T-helper 2 cell treated with Interferon-gamma antibody and Interleukin-4, amounts not matched to agents 100 ng/mL and 5 ng/mL, for 36 hours (primary cell): ENCODE measurements around the gene BOLA2. TPM values are rescaled to one million over a fixed set of nuclear protein-coding genes. Genes with fewer than 3 reads are reported as not detected.
"Not testable (repeated sequence)": the region's sequence is repeated elsewhere in the genome, so short reads cannot be mapped to it uniquely, and the experiment has no call there.

Source experiments
- intact Hi-C: fragments of 100-400 bp; cut with micrococcal nuclease; formaldehyde crosslinking; loops from one replicate; pipeline ENCODE4 v1.15.1; 2023
- total RNA-seq: library from RNA; stranded (reverse); gene quantifications from 2 replicates; pipeline ENCODE4 v1.2.3, GENCODE V29; 2022

Gene BOLA2
- 13.0 and 15.1 TPM in 2 replicates for total RNA-seq

DNA sequence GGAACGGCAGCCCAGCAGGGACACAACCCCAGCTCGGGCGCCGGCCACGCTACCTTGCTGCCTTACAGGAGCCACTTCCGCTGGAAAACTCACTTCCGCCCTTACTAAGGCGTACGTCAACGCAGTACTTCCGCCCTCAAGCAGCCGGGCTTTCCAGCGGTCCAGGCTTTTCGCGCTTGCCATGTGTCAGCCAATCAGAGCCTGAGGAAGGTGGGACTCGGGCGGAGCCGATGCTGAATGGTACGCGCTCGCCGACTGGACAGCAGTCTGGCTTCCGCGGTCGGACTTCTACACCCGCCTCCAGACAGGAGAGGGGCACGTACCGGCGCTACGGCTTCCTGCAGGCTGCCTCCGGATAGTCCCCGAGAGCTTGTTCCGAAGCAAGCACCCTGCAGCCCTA lies at the start of gene BOLA2, which contains the start of gene SLX1B:
Gene BOLA2, minus strand, starts transcription at position 83 of the 400 bp plus-strand sequence. CDS start 98 bp downstream, outside the sequence.
Gene SLX1B, plus strand, starts transcription at position 265 of the 400 bp plus-strand sequence.
- intact Hi-C loops = not testable (repeated sequence)

DNA sequence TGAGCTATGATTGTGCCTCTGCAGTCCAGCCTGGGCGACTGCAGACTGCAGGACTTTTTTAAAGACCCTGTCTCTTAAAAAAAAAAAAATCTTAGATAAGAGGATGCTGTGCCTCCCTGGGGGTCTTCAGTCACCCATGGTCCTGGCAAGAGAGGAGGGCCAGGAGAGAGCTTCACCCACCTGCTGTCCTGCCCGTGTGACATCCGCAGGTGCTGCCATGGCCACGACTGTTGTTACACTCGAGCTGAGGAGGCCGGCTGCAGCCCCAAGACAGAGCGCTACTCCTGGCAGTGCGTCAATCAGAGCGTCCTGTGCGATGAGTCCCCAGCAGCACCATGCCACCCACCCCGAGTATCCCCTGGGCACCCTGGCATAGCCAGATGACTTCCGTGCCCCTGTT lies 28.1 kb upstream of the BOLA2 start:
- intact Hi-C loops = not testable (repeated sequence)

DNA sequence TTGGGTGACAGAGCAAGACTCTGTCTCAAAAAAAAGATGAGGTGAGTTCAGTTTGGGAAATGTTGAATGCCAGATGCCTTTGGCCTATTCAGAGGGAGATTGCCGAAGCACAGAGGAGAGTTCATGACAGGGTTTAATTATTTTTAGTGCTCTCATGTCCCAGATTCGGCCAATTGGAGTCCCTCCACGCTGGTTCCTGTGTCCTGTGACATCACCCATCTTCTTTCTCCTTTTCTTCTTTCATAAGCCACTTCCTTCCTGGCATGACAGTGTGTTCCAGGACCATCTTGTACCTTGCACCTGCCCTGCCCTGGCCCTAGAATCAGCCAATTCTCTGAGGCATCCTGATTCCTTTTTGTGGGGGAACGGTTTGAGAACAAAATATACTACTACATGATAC lies 17.9 kb upstream of the BOLA2 start:
- intact Hi-C loops = not testable (repeated sequence)

DNA sequence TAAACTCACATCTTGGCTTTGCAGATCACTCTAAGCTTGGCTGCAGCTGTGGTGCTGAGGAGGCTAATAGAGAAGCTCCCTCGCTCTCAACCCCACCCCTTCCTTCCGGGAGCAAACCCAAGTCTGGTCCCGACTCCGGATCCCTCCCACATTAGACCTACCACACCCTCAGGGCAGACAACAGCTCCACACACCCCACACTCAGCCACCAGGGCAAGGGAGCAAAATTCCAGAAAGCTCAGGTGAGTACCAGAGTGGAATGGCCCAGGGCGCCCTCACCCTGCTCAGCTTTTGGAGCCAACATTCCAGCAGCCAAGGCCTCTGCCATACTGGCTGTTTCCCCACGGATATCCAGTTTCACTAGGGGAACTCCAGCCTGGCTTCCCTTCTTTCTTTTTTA lies 15.5 kb upstream of the BOLA2 start:
- intact Hi-C loops = not testable (repeated sequence)

DNA sequence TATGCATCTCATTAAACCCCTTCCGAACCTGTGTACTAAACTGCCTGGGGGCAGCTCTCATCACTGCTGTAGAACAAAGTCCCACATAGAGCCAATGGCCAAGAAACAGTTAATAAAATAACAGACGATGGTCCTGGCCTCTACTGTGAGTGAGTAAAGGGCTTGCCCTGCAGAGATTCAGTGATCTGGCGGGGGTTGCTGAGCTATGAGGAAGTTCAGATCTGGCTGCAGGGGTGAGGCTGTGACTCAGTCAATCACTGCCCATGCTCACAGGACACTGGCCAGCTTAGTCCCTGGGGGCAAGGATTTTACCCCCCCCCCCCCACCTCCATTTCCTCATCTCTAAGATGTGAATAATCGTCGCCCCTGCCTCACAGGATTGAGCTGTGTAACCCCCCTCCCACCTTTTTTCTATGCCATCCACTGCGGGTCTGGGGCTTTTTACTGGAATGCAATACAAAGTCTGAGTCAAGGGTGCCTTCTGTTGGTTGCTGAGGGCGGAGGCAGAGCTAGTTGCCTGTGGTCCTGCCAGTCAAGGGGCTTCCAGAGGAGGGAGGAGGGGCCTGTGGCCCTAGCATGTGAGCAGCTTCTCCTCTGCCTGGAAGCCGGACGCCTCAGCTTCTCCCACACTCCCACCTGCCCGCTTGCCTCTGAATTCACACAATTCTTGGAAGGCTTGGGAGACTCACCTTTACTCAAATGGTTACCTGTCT lies 13.7 kb upstream of the BOLA2 start:
- intact Hi-C loops = not testable (repeated sequence)

DNA sequence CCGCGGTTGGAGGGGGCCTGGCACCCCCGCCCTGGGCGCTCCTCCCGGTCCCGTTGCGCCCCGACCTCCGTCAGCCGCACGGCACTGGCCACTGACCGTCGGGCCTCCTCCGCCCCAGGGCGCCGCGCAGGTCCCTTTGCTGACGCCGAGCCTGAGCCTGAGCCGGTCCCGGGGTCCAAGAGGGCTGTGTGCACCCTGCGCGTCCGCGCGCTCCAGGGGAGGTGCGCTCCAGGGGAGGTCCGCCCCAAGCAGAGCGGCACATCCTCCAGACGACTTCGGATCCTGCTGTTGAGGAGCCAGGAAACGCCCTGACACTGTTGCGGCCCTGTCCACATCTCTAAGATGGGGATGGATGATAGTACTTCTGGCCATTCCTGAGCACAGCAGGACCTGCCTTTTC lies 12.8 kb upstream of the BOLA2 start:
- intact Hi-C loops = not testable (repeated sequence)

DNA sequence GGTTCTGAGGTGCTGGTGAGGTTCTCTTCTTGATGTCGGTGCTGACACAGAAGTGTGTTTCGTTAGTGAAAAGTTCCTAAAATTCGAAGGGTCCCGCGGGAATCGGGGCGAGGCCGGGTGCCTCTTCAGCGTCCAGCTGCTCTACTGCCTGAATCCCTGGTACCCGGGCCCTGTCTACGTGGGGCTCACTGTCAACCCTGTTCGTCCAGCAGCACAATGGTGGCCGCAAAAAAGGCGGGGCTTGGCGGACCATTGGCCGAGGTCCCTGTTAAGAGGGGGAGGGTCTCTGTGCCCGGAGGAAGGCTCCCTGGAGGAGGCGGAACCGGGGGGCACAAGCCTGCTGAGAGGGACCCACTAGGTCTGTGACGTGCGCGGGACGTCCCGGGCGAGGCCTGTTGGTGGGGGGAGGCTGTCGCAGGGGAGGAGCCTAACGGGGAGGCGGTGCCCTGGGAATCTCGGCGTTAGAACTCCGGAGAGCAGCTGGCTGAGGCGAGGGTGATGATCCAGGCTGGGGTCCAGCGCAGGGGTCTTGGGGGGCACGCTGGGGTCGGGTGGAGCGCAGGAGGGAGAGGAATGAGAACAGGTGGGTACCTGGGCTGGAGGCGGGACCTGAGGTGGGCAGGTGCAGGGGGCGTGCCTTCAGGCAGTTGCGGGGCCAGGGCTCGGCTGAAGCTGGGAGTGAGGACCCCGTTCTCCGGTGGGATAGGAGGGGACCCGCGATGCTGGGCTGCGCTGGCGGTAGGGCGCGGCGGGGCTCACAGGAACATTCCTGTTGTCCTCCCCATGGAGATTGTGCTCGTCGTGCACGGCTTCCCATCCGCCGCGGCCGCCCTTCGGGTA lies 12.1 kb upstream of the BOLA2 start:
- intact Hi-C loops = not testable (repeated sequence)

DNA sequence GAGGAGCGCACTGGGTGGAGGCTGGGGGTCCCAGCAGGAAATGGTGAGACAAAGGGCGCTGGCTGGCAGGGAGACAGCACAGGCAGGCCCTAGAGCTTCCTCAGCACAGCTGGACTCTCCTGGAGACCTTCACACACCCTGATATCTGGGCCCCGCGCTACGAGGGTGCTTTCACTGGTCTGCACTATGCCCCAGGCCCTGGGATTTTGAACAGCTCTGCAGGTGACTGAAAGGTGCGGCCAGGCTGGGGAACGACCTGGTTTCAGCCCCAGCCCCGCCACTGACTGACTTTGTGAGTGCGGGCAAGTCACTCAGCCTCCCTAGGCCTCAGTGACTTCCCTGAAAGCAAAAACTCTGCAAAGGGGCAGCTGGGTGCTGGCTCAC lies 6.5 kb upstream of the BOLA2 start:
- intact Hi-C loops = not testable (repeated sequence)

DNA sequence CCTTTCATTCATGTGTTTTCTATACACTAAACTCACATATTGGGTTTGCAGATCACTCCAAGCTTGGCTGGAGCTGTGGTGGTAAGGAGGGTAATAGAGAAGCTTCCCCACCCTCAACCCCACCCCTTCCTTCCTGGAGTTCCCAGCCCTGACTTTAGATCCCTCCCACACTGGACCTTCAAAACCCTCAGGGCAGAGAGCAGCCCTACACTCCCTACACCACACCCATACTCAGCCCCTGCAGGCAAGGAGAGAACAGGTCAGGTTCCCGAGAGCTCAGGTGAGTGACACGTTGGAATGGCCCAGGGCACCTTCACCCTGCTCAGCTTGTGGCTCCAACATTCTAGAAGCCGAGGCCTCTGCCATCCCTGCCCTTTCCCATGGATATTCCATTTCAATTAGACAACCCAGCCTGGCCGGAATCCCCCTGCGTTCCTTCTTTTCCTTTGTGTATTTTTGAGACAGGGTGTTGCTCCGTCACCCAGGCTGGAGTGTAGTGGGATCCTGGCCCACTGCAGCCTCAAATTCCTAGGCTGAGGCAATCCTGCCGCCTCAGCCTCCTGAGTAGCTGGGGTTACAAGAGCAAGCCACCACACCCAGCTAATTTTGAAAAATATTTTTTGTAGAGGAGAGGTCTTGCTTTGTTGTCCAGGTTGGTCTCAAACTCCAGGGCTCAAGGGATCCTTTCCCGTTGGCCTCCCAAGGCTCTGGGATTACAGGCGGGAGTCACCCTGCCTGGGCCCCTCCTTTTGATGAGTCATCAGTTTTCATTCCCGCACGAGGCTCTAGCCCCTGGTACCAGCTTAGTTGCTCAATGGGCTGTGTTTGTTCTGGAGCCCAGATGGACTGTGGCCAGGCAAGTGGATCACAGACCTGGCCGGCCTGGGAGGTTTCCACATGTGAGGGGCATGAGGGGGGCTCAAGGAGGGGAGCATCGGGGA lies 5.8 kb upstream of the BOLA2 start, which contains the start of gene SULT1A4:
Gene SULT1A4, plus strand, starts transcription at position 208 of the 941 bp plus-strand sequence. CDS start 1,473 bp downstream, outside the sequence.
- intact Hi-C loops = not testable (repeated sequence)

DNA sequence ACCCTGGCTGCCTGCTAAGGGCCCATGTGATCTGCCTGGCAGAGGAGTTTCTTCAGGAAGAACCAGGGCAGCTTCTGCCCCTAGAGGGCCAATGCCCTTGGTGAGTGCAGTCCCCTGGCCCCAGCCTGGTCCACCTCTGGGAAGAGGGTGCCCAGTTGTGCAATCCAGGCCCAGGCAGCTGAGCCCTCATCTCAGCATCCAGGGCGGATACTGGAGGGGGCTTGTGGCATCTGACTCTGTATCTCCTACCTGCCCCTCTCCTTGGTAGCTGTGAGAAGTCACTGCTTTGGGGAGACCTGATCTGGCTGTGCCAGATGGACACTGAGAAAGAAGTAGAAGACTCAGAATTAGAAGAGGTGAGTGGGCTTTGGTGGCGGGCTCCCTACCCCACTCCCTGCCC lies 3.5 kb upstream of the BOLA2 start:
- intact Hi-C loops = not testable (repeated sequence)

DNA sequence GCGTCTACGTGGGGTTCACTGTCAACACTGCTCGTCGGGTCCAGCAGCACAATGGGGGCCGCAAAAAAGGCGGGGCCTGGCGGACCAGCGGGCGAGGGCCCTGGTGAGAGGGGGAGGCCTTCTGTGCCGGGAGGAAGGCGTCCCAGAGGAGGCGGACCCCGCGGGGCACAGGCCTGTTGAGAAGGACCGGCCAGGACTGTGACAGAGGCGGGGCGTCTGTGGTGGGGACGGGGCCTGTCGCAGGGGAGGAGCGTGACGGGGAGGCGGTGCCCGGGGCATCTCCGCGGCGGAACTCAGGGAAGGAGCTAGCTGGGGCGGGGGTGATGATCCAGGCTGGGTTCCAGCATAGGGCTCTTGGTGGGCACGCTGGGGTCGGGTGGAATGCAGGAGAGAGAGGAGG lies 677 bp upstream of the BOLA2 start:
- intact Hi-C loops = not testable (repeated sequence)

DNA sequence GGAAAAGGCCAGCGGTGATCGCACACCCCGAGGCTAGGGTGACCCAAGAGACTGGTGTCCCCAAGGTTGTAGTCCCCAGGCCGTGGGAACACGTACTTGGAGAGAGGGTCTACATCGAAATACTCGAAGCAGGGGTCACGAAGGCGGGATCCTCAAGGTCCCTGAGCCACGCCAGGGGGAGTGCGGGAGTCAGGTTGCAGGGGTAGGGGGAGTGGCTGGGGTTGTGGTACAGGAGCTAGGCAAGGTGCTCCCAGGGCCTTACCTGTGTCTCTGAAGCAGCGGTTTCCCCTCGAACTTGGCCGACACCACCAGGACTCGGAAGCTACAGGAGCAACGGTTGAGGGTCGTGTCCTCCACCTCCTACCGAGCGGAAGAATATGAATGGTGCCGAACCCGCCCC lies 397 bp downstream of the BOLA2 start:
- intact Hi-C loops = not testable (repeated sequence)

DNA sequence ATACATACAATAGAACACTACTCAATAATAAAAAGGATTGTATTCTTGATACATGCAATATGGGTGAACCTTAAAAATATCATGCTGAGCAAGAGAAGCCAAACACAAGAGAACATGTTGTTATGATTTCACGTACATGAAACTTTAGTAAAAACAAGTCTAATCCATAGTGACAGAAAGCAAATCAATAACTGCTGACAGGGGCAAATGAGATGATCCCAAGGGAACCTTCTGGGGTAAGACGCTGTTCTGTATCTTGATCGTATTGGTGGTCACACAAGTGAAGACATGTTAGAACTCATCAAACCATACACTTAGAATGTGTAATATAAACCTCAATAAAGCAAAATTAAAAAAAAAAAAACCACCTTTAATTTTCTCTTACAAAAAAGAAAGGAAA lies 28.8 kb downstream of the BOLA2 start:
- intact Hi-C loops = not testable (repeated sequence)

DNA sequence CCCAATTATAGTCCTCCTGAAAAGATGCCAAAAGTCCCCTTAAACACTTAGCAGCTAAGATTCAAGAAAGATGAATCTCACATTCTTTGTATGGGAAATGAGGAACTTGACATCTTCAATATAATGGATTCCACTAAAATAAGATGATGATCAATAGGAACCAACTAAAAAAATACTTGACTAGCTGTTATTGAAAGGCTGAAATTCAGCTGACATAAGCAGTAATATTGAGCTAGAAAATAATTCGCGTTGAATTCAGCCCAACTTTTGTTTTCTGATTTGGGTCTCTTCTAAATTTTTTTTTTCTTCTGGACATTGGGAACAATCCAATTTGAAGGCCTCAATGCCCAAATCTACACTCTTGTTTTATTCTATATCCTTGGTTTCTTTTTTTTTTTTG lies 30.6 kb downstream of the BOLA2 start:
- intact Hi-C loops = not testable (repeated sequence)

DNA sequence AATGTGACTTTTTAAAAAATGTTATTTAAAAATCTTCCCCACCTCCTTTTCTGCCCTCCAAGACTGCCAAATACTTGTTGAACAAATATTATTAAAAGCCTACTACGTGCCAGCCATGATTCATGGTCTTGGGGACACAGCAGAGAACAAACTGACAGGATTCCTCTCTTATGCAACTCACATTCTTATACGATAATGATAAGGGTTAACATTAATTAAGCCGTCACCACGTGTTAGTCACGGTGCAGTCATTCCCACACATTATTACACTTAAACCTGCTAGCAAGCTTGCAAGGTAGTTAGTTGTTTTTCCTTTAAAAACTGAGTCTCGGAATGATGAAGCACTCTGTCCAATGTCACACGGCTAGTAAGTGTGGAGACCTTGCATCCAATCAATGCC lies 48.9 kb downstream of the BOLA2 start:
- intact Hi-C loops = not testable (repeated sequence)

Other genes starting within 250 kb of the BOLA2 start
- 3.0 and 3.1 TPM in 2 replicates for gene NPIPB11, start 47.6 kb downstream of the BOLA2 start, total RNA-seq
- 38.4 and 81.2 TPM in 2 replicates for gene SLX1B, start 182 bp upstream of the BOLA2 start, total RNA-seq
- gene SULT1A4, start 5.6 kb upstream of the BOLA2 start, total RNA-seq = 3.2 and 9.8 TPM in 2 replicates
- 82.4 and 87.8 TPM in 2 replicates for gene NPIPB12, start 52.1 kb upstream of the BOLA2 start, total RNA-seq
- gene SPN, start 208.9 kb upstream of the BOLA2 start, total RNA-seq = 431 and 444 TPM in 2 replicates
- 11.9 and 12.5 TPM in 2 replicates for gene QPRT, start 224.8 kb upstream of the BOLA2 start, total RNA-seq